Heart left ventricle (tissue), 13 donors: Measurements from ENCODE around the gene MICAL2.

Source experiments
- POLR2A ChIP-seq, 2 donors: fragments of 450-650 bp; IDR thresholded peaks; one replicate each; pipeline ENCODE4 v1.6.1; 2017; ENCODE audit warnings: antibody characterized with exemption in 2 of 2, mild to moderate bottlenecking in 2 of 2, moderate library complexity in 2 of 2
- TF ChIP-seq, protein P1 (sequence below), 12 donors: fragments of 200-600 bp; sonication (generic) in 4 of 12; IDR thresholded peaks; one replicate each; pipeline versions ENCODE4 v1.5.0 to v1.8.0; 2018 to 2022; ENCODE audit warnings: antibody characterized with exemption in 12 of 12, mild to moderate bottlenecking in 5 of 12
- donor health status: ischemic (EF 13 %, LVEDD 7.1; RV severe dilation, severe dysfunction).
- donor health status: DM: no; HTN: yes; CAD: no.
- donor health status: DM: no; HTN: no; CAD: no.
- donor health status: ischemic (EF 25% LVEDD 6.9; RV normal size, moderate dysfunction).
- donor health status: ischemic (EF 25% LVEDD 5.7; RV mildly dilated, moderate dysfunction).
- donor health status: ischemic (EF 35%, LVEDD 5.7; RV mildly dilated, moderate dysfunction).
- donor health status: nonischemic (EF 11% LVEDD 7.7; RV severe dilation, severe dysfunction).
- donor health status: DM: yes; HTN: yes; CAD: no.
- donor health status: PGD.
- donor health status: ischemic (EF 29% LVEDD 5.4; RV normal size, mild dysfunction).
- donor health status: nonischemic (EF 23%, LVEDD 6.1; RV moderate dilation, normal function).

GRCh38 chr11:12155696-12156095 is 45.3 kb downstream of the MICAL2 start:
- TF ChIP-seq, protein P1, sequence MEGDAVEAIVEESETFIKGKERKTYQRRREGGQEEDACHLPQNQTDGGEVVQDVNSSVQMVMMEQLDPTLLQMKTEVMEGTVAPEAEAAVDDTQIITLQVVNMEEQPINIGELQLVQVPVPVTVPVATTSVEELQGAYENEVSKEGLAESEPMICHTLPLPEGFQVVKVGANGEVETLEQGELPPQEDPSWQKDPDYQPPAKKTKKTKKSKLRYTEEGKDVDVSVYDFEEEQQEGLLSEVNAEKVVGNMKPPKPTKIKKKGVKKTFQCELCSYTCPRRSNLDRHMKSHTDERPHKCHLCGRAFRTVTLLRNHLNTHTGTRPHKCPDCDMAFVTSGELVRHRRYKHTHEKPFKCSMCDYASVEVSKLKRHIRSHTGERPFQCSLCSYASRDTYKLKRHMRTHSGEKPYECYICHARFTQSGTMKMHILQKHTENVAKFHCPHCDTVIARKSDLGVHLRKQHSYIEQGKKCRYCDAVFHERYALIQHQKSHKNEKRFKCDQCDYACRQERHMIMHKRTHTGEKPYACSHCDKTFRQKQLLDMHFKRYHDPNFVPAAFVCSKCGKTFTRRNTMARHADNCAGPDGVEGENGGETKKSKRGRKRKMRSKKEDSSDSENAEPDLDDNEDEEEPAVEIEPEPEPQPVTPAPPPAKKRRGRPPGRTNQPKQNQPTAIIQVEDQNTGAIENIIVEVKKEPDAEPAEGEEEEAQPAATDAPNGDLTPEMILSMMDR (IDR thresholded peaks at IDR 0.05), result no peak
- no peak for TF ChIP-seq POLR2A (IDR thresholded peaks at IDR 0.05)
